Esophagus muscularis mucosa (tissue), 4 donors: Measurements from ENCODE around the gene MCEMP1. TPM values are rescaled to one million over a fixed set of nuclear protein-coding genes. Genes with fewer than 3 reads are reported as not detected.

Source experiments
- DNase-seq: peaks from one replicate; pipeline ENCODE4 v3.0.0-alpha.2; 2017; ENCODE audit errors: extremely low spot score
- H3K27ac ChIP-seq, 4 donors: fragments of 200-600 bp; sonication (generic); replicated peaks in 1 of 4; 1 replicate in 3 of 4; 2 replicates in 1 of 4; pipeline ENCODE4 v1.5.1; 2016 to 2019; ENCODE audit warnings: mild to moderate bottlenecking in 1 of 4
- H3K27me3 ChIP-seq, 4 donors: fragments of 200-600 bp; sonication (generic); one replicate each; pipeline versions ENCODE4 v1.5.1 to v1.6.0; 2016 to 2019
- H3K36me3 ChIP-seq, 4 donors: fragments of 200-600 bp; sonication (generic); one replicate each; pipeline ENCODE4 v1.5.1; 2016 to 2019
- H3K4me1 ChIP-seq, 4 donors: fragments of 200-600 bp; sonication (generic); one replicate each; pipeline ENCODE4 v1.5.1; 2016 to 2019
- H3K4me3 ChIP-seq, 4 donors: fragments of 200-600 bp; sonication (generic); 1 replicate in 2 of 4; 2 replicates in 2 of 4; pipeline ENCODE4 v1.5.1; 2016 to 2019; ENCODE audit warnings: mild to moderate bottlenecking in 4 of 4, moderate library complexity in 1 of 4
- H3K9me3 ChIP-seq, 4 donors: fragments of 200-600 bp; sonication (generic); 1 replicate in 3 of 4; 2 replicates in 1 of 4; pipeline ENCODE4 v1.5.1; 2016 to 2019
- EP300 ChIP-seq: sonication (generic); formaldehyde crosslinking; IDR thresholded peaks from one replicate; pipeline ENCODE4 v1.6.1; 2017; ENCODE audit warnings: antibody characterized with exemption
- POLR2A ChIP-seq: fragments of 450-650 bp; IDR thresholded peaks from one replicate; pipeline ENCODE4 v1.6.1; 2017; ENCODE audit warnings: antibody characterized with exemption, moderate library complexity, mild to moderate bottlenecking, low read depth
- POLR2AphosphoS5 ChIP-seq, 2 donors: sonication (generic); formaldehyde crosslinking; IDR thresholded peaks; one replicate each; pipeline ENCODE4 v1.6.1; 2017; ENCODE audit warnings: antibody characterized with exemption in 2 of 2
- WGBS: methylation state at CpG from one replicate; pipeline ENCODE4 v1.1.5; 2018; 5-methylcytosine and 5-hydroxymethylcytosine counted together
- intact Hi-C: fragments of 100-400 bp; cut with DNase I; formaldehyde crosslinking; loops from one replicate; pipeline ENCODE4 v1.15.1; 2023
- total RNA-seq, 4 donors: library from RNA; depleted of rRNA; stranded (reverse); fragments of >200 nt; gene quantifications; one replicate each; pipeline versions ENCODE4 v1.1.0 to v1.2.1, GENCODE V29; 2016
- TF ChIP-seq, protein P1 (sequence below), 3 experiments: fragments of 200-600 bp in 2 of 3; fragments of 450-650 bp in 1 of 3; sonication (generic) in 2 of 3; IDR thresholded peaks; one replicate each; pipeline ENCODE4 v1.5.1; 2017 to 2019; ENCODE audit warnings: antibody characterized with exemption in 3 of 3, mild to moderate bottlenecking in 2 of 3, moderate library complexity in 1 of 3

The MCEMP1 gene
- total RNA-seq, 4 donors from 2014 or later, result 0.34 to 2.0 (median 0.42) TPM; not detected in 1

DNA sequence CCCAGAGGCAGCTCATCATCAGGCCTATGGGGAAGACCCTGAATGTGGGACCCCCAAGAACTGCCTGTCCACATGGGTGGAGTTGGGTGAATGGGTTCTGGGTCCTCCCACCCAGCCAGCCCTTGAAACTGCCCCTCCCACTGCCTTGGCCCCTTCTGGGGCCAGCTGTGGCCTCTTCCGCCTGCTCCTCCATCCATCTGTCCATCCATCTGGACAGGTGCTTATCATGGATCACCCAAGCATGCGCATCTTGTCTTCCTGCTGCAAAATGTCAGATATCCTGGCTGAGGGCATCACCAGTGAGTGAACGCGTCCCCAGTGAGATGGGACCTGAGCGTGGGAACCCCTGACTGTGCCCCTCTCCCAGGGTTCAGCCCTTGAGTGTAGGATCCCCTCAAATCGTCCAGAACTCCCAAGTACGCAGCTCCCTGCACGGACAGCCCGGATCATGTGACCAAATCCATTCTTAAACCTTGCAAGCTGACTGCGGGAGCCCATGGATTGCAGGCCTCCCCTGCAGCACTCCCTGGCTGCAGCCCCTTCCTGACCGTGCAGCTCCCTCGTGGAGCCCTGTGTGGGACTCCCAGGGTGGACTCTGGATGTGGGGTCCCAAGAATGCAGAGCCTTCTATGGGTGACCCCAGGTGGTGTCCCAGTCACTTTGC is 38.0 kb upstream of the MCEMP1 start:
- H3K9me3 ChIP-seq, result no peaks in the 10 kb centered on the region
- TF ChIP-seq POLR2A, result no peak
- no peak for TF ChIP-seq POLR2AphosphoS5 (IDR thresholded peaks at IDR 0.05)
- no peak overlapping the region for H3K4me3 ChIP-seq
- peaks cover 0 to 11% (median 5%) of the 10 kb centered on the region in 4 donors for H3K4me1 ChIP-seq
- intact Hi-C loops, result no loop called here
- no peak for DNase-seq
- H3K27ac ChIP-seq, result no peak overlapping the region
- WGBS, result 46% methylated on average over 10 of the region's 12 CpGs
- H3K27me3 ChIP-seq, result peaks cover 0 to 87% (median 20%) of the 10 kb centered on the region in 4 donors
- H3K36me3 ChIP-seq, result no peaks in the 10 kb centered on the region

DNA sequence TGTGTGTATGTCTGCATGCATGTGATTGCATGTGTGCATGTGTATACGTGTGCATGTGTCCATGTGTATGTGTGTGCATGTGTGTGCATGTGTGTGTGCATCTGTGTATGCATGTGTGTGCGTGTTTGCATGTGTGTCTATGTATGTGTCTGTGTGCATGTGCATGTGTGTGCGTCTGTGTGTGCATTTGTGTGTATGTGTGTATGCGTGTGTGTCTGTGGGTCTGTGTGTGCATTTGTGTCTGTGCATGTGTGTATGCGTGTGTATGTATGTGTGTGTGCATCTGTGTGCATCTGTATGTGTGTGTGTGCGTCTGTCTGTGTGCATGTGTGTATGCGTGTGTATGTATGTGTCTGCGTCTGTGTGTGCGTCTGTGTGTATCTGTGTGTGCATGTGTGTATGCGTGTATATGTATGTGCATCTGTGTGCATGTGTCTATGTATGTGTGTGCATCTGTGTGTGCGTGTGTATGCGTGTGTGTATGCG is 37.0 kb upstream of the MCEMP1 start:
- DNase-seq, result no peak
- Histone ChIP-seq H3K36me3 (no peaks in the 10 kb centered on the region), H3K27ac (no peak overlapping the region), H3K27me3 (peaks cover 0 to 96% (median 20%) of the 10 kb centered on the region in 4 donors), H3K4me3 (no peak overlapping the region), H3K4me1 (peaks cover 0 to 11% (median 5%) of the 10 kb centered on the region in 4 donors), H3K9me3 (no peaks in the 10 kb centered on the region)
- intact Hi-C loops, result no loop called here
- no peak for TF ChIP-seq POLR2A
- TF ChIP-seq, protein P1, sequence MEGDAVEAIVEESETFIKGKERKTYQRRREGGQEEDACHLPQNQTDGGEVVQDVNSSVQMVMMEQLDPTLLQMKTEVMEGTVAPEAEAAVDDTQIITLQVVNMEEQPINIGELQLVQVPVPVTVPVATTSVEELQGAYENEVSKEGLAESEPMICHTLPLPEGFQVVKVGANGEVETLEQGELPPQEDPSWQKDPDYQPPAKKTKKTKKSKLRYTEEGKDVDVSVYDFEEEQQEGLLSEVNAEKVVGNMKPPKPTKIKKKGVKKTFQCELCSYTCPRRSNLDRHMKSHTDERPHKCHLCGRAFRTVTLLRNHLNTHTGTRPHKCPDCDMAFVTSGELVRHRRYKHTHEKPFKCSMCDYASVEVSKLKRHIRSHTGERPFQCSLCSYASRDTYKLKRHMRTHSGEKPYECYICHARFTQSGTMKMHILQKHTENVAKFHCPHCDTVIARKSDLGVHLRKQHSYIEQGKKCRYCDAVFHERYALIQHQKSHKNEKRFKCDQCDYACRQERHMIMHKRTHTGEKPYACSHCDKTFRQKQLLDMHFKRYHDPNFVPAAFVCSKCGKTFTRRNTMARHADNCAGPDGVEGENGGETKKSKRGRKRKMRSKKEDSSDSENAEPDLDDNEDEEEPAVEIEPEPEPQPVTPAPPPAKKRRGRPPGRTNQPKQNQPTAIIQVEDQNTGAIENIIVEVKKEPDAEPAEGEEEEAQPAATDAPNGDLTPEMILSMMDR (IDR thresholded peaks at IDR 0.05), result no peak
- TF ChIP-seq POLR2AphosphoS5 (IDR thresholded peaks at IDR 0.05), result no peak
- TF ChIP-seq EP300, result no peak
- WGBS, result 96% methylated on average over 13 of the region's 13 CpGs

DNA sequence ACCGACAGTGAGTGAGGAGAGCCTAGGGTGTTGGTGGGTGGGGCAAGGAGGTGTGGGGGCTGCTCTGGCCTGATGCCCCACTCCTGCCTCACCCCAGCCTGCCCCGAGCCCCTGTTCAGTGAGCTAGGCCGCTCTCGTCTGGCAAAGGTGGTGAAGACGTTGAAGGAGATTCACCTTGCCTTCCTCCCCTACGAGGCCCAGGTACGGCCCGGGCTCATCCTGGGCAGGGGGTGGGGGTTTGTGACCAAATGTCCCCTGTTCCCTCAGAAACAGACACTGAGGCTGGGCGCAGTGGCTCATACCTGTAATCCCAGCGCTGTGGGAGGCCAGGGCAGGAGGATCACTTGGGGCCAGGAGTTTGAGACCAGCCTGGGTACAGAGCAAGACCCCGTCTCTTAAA is 36.1 kb upstream of the MCEMP1 start:
- Histone ChIP-seq H3K9me3 (no peaks in the 10 kb centered on the region), H3K4me1 (peaks cover 0 to 11% (median 5%) of the 10 kb centered on the region in 4 donors), H3K4me3 (no peak overlapping the region), H3K36me3 (no peaks in the 10 kb centered on the region), H3K27me3 (peaks cover 0 to 94% (median 22%) of the 10 kb centered on the region in 4 donors), H3K27ac (no peak overlapping the region)
- intact Hi-C loops, result no loop called here
- DNase-seq, result no peak
- WGBS, result 90% methylated on average over 9 of the region's 11 CpGs
- TF ChIP-seq, protein P1 (IDR thresholded peaks at IDR 0.05), result no peak
- TF ChIP-seq POLR2AphosphoS5 (IDR thresholded peaks at IDR 0.05) (no peak), EP300 (no peak), POLR2A (no peak)

DNA sequence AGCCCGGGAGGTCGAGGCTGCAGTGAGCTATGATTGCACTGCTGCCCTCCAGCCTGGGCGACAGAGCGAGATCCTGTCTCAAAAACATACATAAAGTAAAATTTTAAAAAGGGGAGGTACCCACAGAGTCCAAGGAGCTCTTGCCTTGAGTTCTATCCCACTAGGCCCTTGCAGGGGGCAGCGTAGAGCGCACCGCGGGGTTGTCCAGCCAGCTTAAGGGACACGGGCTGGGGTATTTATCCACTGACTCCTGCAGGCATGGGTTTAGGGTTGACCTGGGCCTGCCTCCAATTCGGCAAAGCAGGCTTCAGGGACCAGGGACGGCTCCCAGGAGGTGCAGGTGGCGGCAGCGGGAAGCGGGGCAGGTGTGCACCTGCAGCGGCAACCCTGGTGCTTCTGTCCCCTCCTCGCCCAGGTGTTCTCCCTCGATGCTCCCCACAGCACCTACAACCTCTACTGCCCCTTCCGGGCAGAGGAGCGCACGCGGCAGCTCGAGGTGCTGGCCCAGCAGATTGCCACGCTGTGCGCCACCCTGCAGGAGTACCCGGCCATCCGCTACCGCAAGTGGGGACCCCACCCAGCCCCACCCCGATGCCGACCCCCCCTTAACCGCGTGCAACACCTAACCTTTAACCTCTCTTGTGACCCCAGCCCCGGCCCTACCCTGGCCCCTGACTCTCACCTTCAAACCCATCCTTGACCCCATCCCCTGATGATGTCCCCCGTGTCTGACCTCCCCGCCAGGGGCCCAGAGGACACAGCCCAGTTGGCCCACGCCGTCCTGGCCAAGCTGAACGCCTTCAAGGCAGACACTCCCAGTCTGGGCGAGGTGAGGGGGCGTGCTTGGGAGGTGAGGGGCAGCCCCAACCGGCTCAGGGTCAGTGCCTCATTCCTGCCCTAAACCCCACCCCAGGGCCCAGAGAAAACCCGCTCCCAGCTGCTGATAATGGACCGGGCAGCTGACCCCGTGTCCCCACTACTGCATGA is 35.3 kb upstream of the MCEMP1 start:
- intact Hi-C loops, result no loop called here
- no peak for DNase-seq
- TF ChIP-seq POLR2AphosphoS5 (IDR thresholded peaks at IDR 0.05) (no peak), POLR2A (no peak), EP300 (no peak)
- TF ChIP-seq, protein P1 (IDR thresholded peaks at IDR 0.05), result no peak
- peaks cover 0 to 94% (median 20%) of the 10 kb centered on the region in 4 donors for H3K27me3 ChIP-seq
- no peak overlapping the region for H3K27ac ChIP-seq
- H3K9me3 ChIP-seq, result no peaks in the 10 kb centered on the region
- H3K4me1 ChIP-seq, result peaks cover 0 to 10% (median 5%) of the 10 kb centered on the region in 4 donors
- H3K36me3 ChIP-seq, result no peaks in the 10 kb centered on the region
- 84% methylated on average over 38 of the region's 43 CpGs for WGBS
- H3K4me3 ChIP-seq, result no peak overlapping the region
